GM21717 (cell line): ENCODE measurements around the gene NEK2.
A peak's percentile ranks its signal among the peaks of the same experiment; 100 is the strongest.
"Not testable (repeated sequence)": the region's sequence is repeated elsewhere in the genome, so short reads cannot be mapped to it uniquely, and the experiment has no call there.

Experiments
- ATAC-seq: cut with Tn5 transposase; IDR thresholded peaks from one replicate; pipeline ENCODE4 v1.9.1; 2021; ENCODE audit warnings: mild to moderate bottlenecking, moderate library complexity; ENCODE audit not compliant: unreplicated experiment

Gene NEK2

GRCh38 chr1:211675230-211676105 is at the start of gene NEK2:
NEK2 (minus strand) TSS chr1:211675621; CDS start chr1:211675479, 142 bp downstream.
- peak; percentile 97 for ATAC-seq

- no peak for ATAC-seq
These were observed 49.3 kb upstream of the NEK2 start for GRCh38 chr1:211724687-211725196.

GRCh38 chr1:211723273-211723672 is 47.9 kb upstream of the NEK2 start:
- no peak for ATAC-seq

- ATAC-seq: no peak
These were observed 47.1 kb upstream of the NEK2 start for GRCh38 chr1:211722277-211723175.

- ATAC-seq: not testable (repeated sequence)
These were observed 41.1 kb upstream of the NEK2 start for GRCh38 chr1:211716555-211716954.

- no peak for ATAC-seq
These were observed 40.5 kb upstream of the NEK2 start for GRCh38 chr1:211715971-211716370.

GRCh38 chr1:211714154-211714553 is 38.7 kb upstream of the NEK2 start:
- ATAC-seq: no peak

- ATAC-seq: no peak
These were observed 37.8 kb upstream of the NEK2 start for GRCh38 chr1:211713231-211713630.

- ATAC-seq: no peak
These were observed 35.9 kb upstream of the NEK2 start for GRCh38 chr1:211711315-211711705.

- no peak for ATAC-seq
These were observed 35.3 kb upstream of the NEK2 start for GRCh38 chr1:211710566-211711314.

GRCh38 chr1:211708926-211709325 is 33.5 kb upstream of the NEK2 start:
- ATAC-seq: no peak

- ATAC-seq: no peak
These were observed 32.6 kb upstream of the NEK2 start for GRCh38 chr1:211708006-211708405.

GRCh38 chr1:211705467-211706091 is 30.2 kb upstream of the NEK2 start:
- no peak for ATAC-seq

GRCh38 chr1:211704543-211704942 is 29.1 kb upstream of the NEK2 start:
- no peak for ATAC-seq

- no peak for ATAC-seq
These were observed 28.6 kb upstream of the NEK2 start for GRCh38 chr1:211703812-211704537.

- no peak for ATAC-seq
These were observed 26.3 kb upstream of the NEK2 start for GRCh38 chr1:211701733-211702132.

GRCh38 chr1:211699059-211699458 is 23.6 kb upstream of the NEK2 start:
- ATAC-seq: no peak

GRCh38 chr1:211698161-211699026 is 23.0 kb upstream of the NEK2 start:
- ATAC-seq: peak; percentile 54

GRCh38 chr1:211697356-211697755 is 21.9 kb upstream of the NEK2 start:
- peak; percentile 65 for ATAC-seq
